Natural killer cell (primary cell): ENCODE measurements around the gene FBXL17. TPM values are rescaled to one million over a fixed set of nuclear protein-coding genes. Genes with fewer than 3 reads are reported as not detected.

Source experiments
- ATAC-seq, 3 donors: fragments of 150-1000 bp in 2 of 3; fragments of 200-7000 bp in 1 of 3; cut with Tn5 transposase; 1 replicate in 1 of 3; 2 replicates in 2 of 3; pipeline ENCODE4 v1.10.0; 2021; ENCODE audit warnings: mild to moderate bottlenecking in 2 of 3, moderate library complexity in 2 of 3
- DNase-seq, 2 donors: peaks; one replicate each; pipeline versions ENCODE4 v3.0.0 to v3.0.0-alpha.2; 2013 to 2021; ENCODE audit warnings: mixed read lengths in 1 of 2
- H3K27ac ChIP-seq: one replicate; pipeline ENCODE4 v1.5.1; 2013; ENCODE audit warnings: mild to moderate bottlenecking, low read length
- H3K27me3 ChIP-seq: one replicate; pipeline ENCODE4 v1.6.1; 2013; ENCODE audit warnings: low read length; ENCODE audit not compliant: control insufficient read depth, insufficient read depth
- H3K36me3 ChIP-seq: one replicate; pipeline ENCODE4 v1.6.1; 2013; ENCODE audit warnings: low read length; ENCODE audit not compliant: control insufficient read depth, insufficient read depth
- H3K4me1 ChIP-seq: one replicate; pipeline ENCODE4 v1.6.1; 2013; ENCODE audit warnings: low read length; ENCODE audit not compliant: control insufficient read depth, insufficient read depth
- H3K4me3 ChIP-seq: one replicate; pipeline ENCODE4 v1.5.1; 2013; ENCODE audit warnings: low read length
- H3K9me3 ChIP-seq: one replicate; pipeline ENCODE4 v1.6.1; 2013; ENCODE audit warnings: low read length; ENCODE audit not compliant: control insufficient read depth, insufficient read depth
- H3K27ac Mint-ChIP-seq, 2 donors: one replicate each; pipeline ENCODE4 v1.8.0; 2022; ENCODE audit warnings: mild to moderate bottlenecking in 2 of 2, mixed read lengths in 2 of 2, moderate library complexity in 1 of 2
- H3K27me3 Mint-ChIP-seq, 2 donors: one replicate each; pipeline ENCODE4 v1.8.0; 2022; ENCODE audit warnings: low read depth in 2 of 2, mixed read lengths in 2 of 2
- H3K36me3 Mint-ChIP-seq: one replicate; pipeline ENCODE4 v1.8.0; 2022; ENCODE audit warnings: mixed read lengths
- H3K4me1 Mint-ChIP-seq, 2 donors: one replicate each; pipeline ENCODE4 v1.8.0; 2022; ENCODE audit warnings: mixed read lengths in 2 of 2
- H3K4me3 Mint-ChIP-seq: one replicate; pipeline ENCODE4 v1.8.0; 2022; ENCODE audit warnings: mild to moderate bottlenecking, moderate library complexity, mixed read lengths
- H3K9me3 Mint-ChIP-seq, 2 donors: one replicate each; pipeline ENCODE4 v1.8.0; 2022; ENCODE audit warnings: mixed read lengths in 2 of 2
- CTCF ChIP-seq: fragments of 200-600 bp; IDR thresholded peaks from one replicate; pipeline ENCODE4 v1.8.0; 2022; ENCODE audit warnings: antibody characterized with exemption
- WGBS: methylation state at CpG from one replicate; pipeline ENCODE4 v1.1.7; 2013; ENCODE audit warnings: missing lambda C conversion rate; ENCODE audit not compliant: insufficient coverage; 5-methylcytosine and 5-hydroxymethylcytosine counted together
- intact Hi-C: fragments of 100-400 bp; cut with micrococcal nuclease; formaldehyde crosslinking; loops from one replicate; pipeline ENCODE4 v1.14.2; 2022
- total RNA-seq, 4 donors: library from RNA; stranded (reverse); fragments of 120-200 nt in 1 of 4; gene quantifications; one replicate each; pipeline versions ENCODE4 v1.2.3 to v1.2.4, GENCODE V29; 2013 to 2022

FBXL17 gene
- total RNA-seq, 3 donors from 2014 or later (not counting 1 experiment from before 2014, with no cell fraction given), result 34.2 to 46.8 (median 34.9) TPM

- H3K4me1 Mint-ChIP-seq, result peaks cover 5 to 12% of the 10 kb centered on the region in 2 donors
- no CpG with 5 or more reads among the region's 1 CpG for whole genome bisulfite sequencing
- Histone ChIP-seq H3K27me3 (no peaks in the 10 kb centered on the region), H3K4me3 (no peak overlapping the region), H3K36me3 (peaks cover 3% of the 10 kb centered on the region), H3K9me3 (peaks cover 1% of the 10 kb centered on the region), H3K4me1 (no peaks in the 10 kb centered on the region), H3K27ac (no peak overlapping the region)
- no peak for TF ChIP-seq CTCF
- H3K36me3 Mint-ChIP-seq, result no peaks in the 10 kb centered on the region
- intact Hi-C loops, result no loop called here
- ATAC-seq (no peak), DNase-seq (no peak)
- H3K9me3 Mint-ChIP-seq, result no peaks in the 10 kb centered on the region
- H3K27ac Mint-ChIP-seq, result no peak overlapping the region
- no peak overlapping the region for H3K4me3 Mint-ChIP-seq
- no peaks in the 10 kb centered on the region for H3K27me3 Mint-ChIP-seq
Observed at GRCh38 chr5:108321341-108321740, 60.6 kb downstream of the FBXL17 start.

- H3K9me3 Mint-ChIP-seq, result no peaks in the 10 kb centered on the region
- intact Hi-C loops, result no loop called here
- no peak for TF ChIP-seq CTCF
- no peak for DNase-seq
- H3K9me3 ChIP-seq, result no peaks in the 10 kb centered on the region
- H3K36me3 Mint-ChIP-seq, result no peaks in the 10 kb centered on the region
- H3K36me3 ChIP-seq, result peaks cover 3% of the 10 kb centered on the region
- no peak overlapping the region for H3K4me3 ChIP-seq
- no peak overlapping the region for H3K27ac Mint-ChIP-seq
- no peak for ATAC-seq
- H3K27me3 Mint-ChIP-seq, result no peaks in the 10 kb centered on the region
- H3K4me1 ChIP-seq, result no peaks in the 10 kb centered on the region
- H3K4me3 Mint-ChIP-seq, result no peak overlapping the region
- H3K27ac ChIP-seq, result no peak overlapping the region
- H3K27me3 ChIP-seq, result no peaks in the 10 kb centered on the region
- H3K4me1 Mint-ChIP-seq, result peaks cover 5 to 12% of the 10 kb centered on the region in 2 donors
Observed at GRCh38 chr5:108320231-108320630, 61.7 kb downstream of the FBXL17 start.

GRCh38 chr5:108315829-108316228 lies 66.1 kb downstream of the FBXL17 start:
- Histone ChIP-seq H3K27me3 (no peaks in the 10 kb centered on the region), H3K27ac (no peak overlapping the region), H3K4me1 (no peaks in the 10 kb centered on the region), H3K36me3 (no peaks in the 10 kb centered on the region), H3K4me3 (no peak overlapping the region), H3K9me3 (no peaks in the 10 kb centered on the region)
- Mint-ChIP-seq H3K36me3 (no peaks in the 10 kb centered on the region), H3K4me3 (no peak overlapping the region), H3K27ac (no peak overlapping the region), H3K4me1 (peaks cover 0 to 10% of the 10 kb centered on the region in 2 donors), H3K27me3 (no peaks in the 10 kb centered on the region), H3K9me3 (no peaks in the 10 kb centered on the region)
- intact Hi-C loops, result no loop called here
- TF ChIP-seq CTCF, result no peak
- DNase-seq (no peak), ATAC-seq (no peak)

- no peaks in the 10 kb centered on the region for H3K27me3 ChIP-seq
- DNase-seq (no peak), ATAC-seq (no peak)
- no peak overlapping the region for H3K27ac ChIP-seq
- no peak for TF ChIP-seq CTCF
- peaks cover 0 to 10% of the 10 kb centered on the region in 2 donors for H3K4me1 Mint-ChIP-seq
- no peaks in the 10 kb centered on the region for H3K9me3 ChIP-seq
- H3K9me3 Mint-ChIP-seq, result no peaks in the 10 kb centered on the region
- intact Hi-C loops, result no loop called here
- no peaks in the 10 kb centered on the region for H3K36me3 ChIP-seq
- 92% methylated on average over 1 of the region's 1 CpG for WGBS
- no peak overlapping the region for H3K27ac Mint-ChIP-seq
- no peak overlapping the region for H3K4me3 ChIP-seq
- H3K4me3 Mint-ChIP-seq, result no peak overlapping the region
- no peaks in the 10 kb centered on the region for H3K36me3 Mint-ChIP-seq
- H3K27me3 Mint-ChIP-seq, result no peaks in the 10 kb centered on the region
- H3K4me1 ChIP-seq, result no peaks in the 10 kb centered on the region
Observed at GRCh38 chr5:108312258-108312657, 69.6 kb downstream of the FBXL17 start.
